GM23338 (cell line): ENCODE results near the gene RNF4. TPM values are rescaled to one million over a fixed set of nuclear protein-coding genes. Genes with fewer than 3 reads are reported as not detected.

Experiments used
- ATAC-seq: fragments of 200-7000 bp; cut with Tn5 transposase; 3 replicates; pipeline ENCODE4 v1.9.1; 2020
- DNase-seq: peaks from one replicate; pipeline ENCODE4 v3.0.0-alpha.2; 2015; ENCODE audit warnings: low spot score
- H2AFZ ChIP-seq: fragments of 200-600 bp; sonication (generic); 2 replicates; pipeline ENCODE4 v1.8.0; 2016; ENCODE audit warnings: antibody characterized with exemption, mild to moderate bottlenecking, moderate library complexity
- H3F3A ChIP-seq: fragments of 200-600 bp; sonication (generic); replicated peaks from 2 replicates; pipeline ENCODE4 v1.8.0; 2017; ENCODE audit warnings: antibody characterized with exemption, mixed run types, low read depth
- H3K27ac ChIP-seq: fragments of 200-600 bp; sonication (generic); 2 replicates; pipeline ENCODE4 v1.6.1; 2016; ENCODE audit warnings: low read depth
- H3K27me3 ChIP-seq: fragments of 200-600 bp; sonication (generic); 2 replicates; pipeline ENCODE4 v1.8.0; 2016; ENCODE audit warnings: mild to moderate bottlenecking, mixed run types, moderate library complexity; ENCODE audit not compliant: insufficient read depth
- H3K36me3 ChIP-seq: fragments of 200-600 bp; sonication (generic); 2 replicates; pipeline ENCODE4 v1.8.0; 2016; ENCODE audit warnings: mild to moderate bottlenecking; ENCODE audit not compliant: insufficient read depth
- H3K4me1 ChIP-seq: fragments of 200-600 bp; sonication (generic); 2 replicates; pipeline ENCODE4 v1.8.0; 2016; ENCODE audit warnings: mild to moderate bottlenecking, moderate library complexity; ENCODE audit not compliant: insufficient read depth
- H3K4me2 ChIP-seq: fragments of 200-600 bp; sonication (generic); 2 replicates; pipeline ENCODE4 v1.7.1; 2017; ENCODE audit warnings: mixed run types
- H3K4me3 ChIP-seq: fragments of 200-600 bp; sonication (generic); 2 replicates; pipeline ENCODE4 v1.6.1; 2016; ENCODE audit warnings: mixed run types
- H3K79me2 ChIP-seq: fragments of 200-600 bp; sonication (generic); replicated peaks from 2 replicates; pipeline ENCODE4 v1.8.0; 2017; ENCODE audit warnings: mild to moderate bottlenecking; ENCODE audit not compliant: insufficient read depth
- H3K9me2 ChIP-seq: fragments of 200-600 bp; sonication (generic); 2 replicates; pipeline ENCODE4 v1.8.0; 2017; ENCODE audit not compliant: insufficient read depth
- H4K20me1 ChIP-seq: fragments of 200-600 bp; sonication (generic); replicated peaks from 2 replicates; pipeline ENCODE4 v1.8.0; 2017; ENCODE audit warnings: mild to moderate bottlenecking; ENCODE audit not compliant: insufficient read depth
- H3K27ac Mint-ChIP-seq: 2 replicates; pipeline ENCODE4 v1.8.0; 2020; ENCODE audit warnings: inconsistent platforms, mild to moderate bottlenecking, moderate library complexity, mixed read lengths
- H3K27me3 Mint-ChIP-seq: 3 replicates; pipeline ENCODE4 v1.8.0; 2022; ENCODE audit warnings: low read depth, mild to moderate bottlenecking, moderate library complexity, mixed read lengths, inconsistent platforms; ENCODE audit not compliant: insufficient read depth, poor library complexity
- H3K36me3 Mint-ChIP-seq: 3 replicates; pipeline ENCODE4 v1.8.0; 2021; ENCODE audit warnings: low read depth, mild to moderate bottlenecking, inconsistent platforms, moderate library complexity, mixed read lengths
- H3K4me1 Mint-ChIP-seq: 3 replicates; pipeline ENCODE4 v1.8.0; 2020; ENCODE audit warnings: mild to moderate bottlenecking, inconsistent platforms, mixed read lengths
- H3K4me3 Mint-ChIP-seq: 3 replicates; pipeline ENCODE4 v1.8.0; 2021; ENCODE audit warnings: moderate library complexity, mild to moderate bottlenecking, inconsistent platforms, mixed read lengths
- H3K9me3 Mint-ChIP-seq: 3 replicates; pipeline ENCODE4 v1.8.0; 2020; ENCODE audit warnings: moderate library complexity, mild to moderate bottlenecking, inconsistent platforms, mixed read lengths
- CREB1 ChIP-seq: fragments of 250-450 bp; sonication (Bioruptor Pico); IDR thresholded peaks from 2 replicates; pipeline ENCODE4 v1.5.0; 2020; ENCODE audit warnings: low read depth, mild to moderate bottlenecking, moderate library complexity
- CTCF ChIP-seq, 2 experiments: fragments of 200-600 bp in 1 of 2; sonication (generic) in 1 of 2; conservative IDR thresholded peaks; 2 replicates each; pipeline versions ENCODE4 v1.5.1 to v1.6.1; 2016 to 2017; ENCODE audit warnings: antibody characterized with exemption in 2 of 2, low read depth in 2 of 2, mild to moderate bottlenecking in 2 of 2, moderate library complexity in 1 of 2
- ETS1 ChIP-seq: IDR thresholded peaks from 2 replicates; pipeline ENCODE4 v1.6.1; 2016; ENCODE audit warnings: antibody characterized with exemption
- EZH2 ChIP-seq: fragments of 200-600 bp; sonication (generic); IDR thresholded peaks from one replicate; pipeline ENCODE4 v1.8.0; 2017; ENCODE audit warnings: antibody characterized with exemption, mild to moderate bottlenecking, low read depth; ENCODE audit not compliant: unreplicated experiment
- EZH2phosphoT487 ChIP-seq: fragments of 200-600 bp; sonication (generic); IDR thresholded peaks from one replicate; pipeline ENCODE4 v1.8.1; 2018; ENCODE audit warnings: antibody characterized with exemption; ENCODE audit not compliant: unreplicated experiment
- JUNB ChIP-seq: IDR thresholded peaks from one replicate; pipeline ENCODE4 v1.6.1; 2016; ENCODE audit warnings: antibody characterized with exemption; ENCODE audit not compliant: unreplicated experiment
- NANOG ChIP-seq: IDR thresholded peaks from 2 replicates; pipeline ENCODE4 v1.6.1; 2016; ENCODE audit warnings: antibody characterized with exemption, borderline replicate concordance
- POLR2AphosphoS5 ChIP-seq: IDR thresholded peaks from 2 replicates; pipeline ENCODE4 v1.6.1; 2016; ENCODE audit warnings: antibody characterized with exemption, low read depth
- STAT1 ChIP-seq: IDR thresholded peaks from one replicate; pipeline ENCODE4 v1.6.1; 2016; ENCODE audit warnings: antibody characterized with exemption; ENCODE audit not compliant: unreplicated experiment
- ZNF114 ChIP-seq: fragments of 250-450 bp; sonication (Bioruptor Pico); IDR thresholded peaks from 2 replicates; pipeline ENCODE4 v1.5.0; 2020; ENCODE audit warnings: mild to moderate bottlenecking, moderate library complexity
- ZNF331 ChIP-seq: fragments of 250-450 bp; sonication (Bioruptor Pico); IDR thresholded peaks from 2 replicates; pipeline ENCODE4 v1.5.0; 2020; ENCODE audit warnings: low read depth, mild to moderate bottlenecking, moderate library complexity
- ZNF462 ChIP-seq: fragments of 250-450 bp; sonication (Bioruptor Pico); IDR thresholded peaks from 2 replicates; pipeline ENCODE4 v1.5.0; 2020; ENCODE audit warnings: mild to moderate bottlenecking, moderate library complexity
- polyA plus RNA-seq: library from polyadenylated mRNA; unstranded; fragments of >200 nt; fragmentation: Nextera tagmentation; extraction: Ambion mirVana; gene quantifications from 2 replicates; pipeline ENCODE4 v1.2.1, GENCODE V29; 2016
- total RNA-seq: library from RNA; depleted of rRNA; stranded (reverse); fragments of >200 nt; shearing (Covaris generic); gene quantifications from 2 replicates; pipeline ENCODE4 v1.2.3, GENCODE V29; 2014
- TF ChIP-seq, protein P1 (sequence below): IDR thresholded peaks from one replicate; pipeline ENCODE4 v1.6.1; 2018; ENCODE audit warnings: antibody characterized with exemption; ENCODE audit not compliant: unreplicated experiment

RNF4 gene
- total and polyA plus RNA-seq, 2 experiments from 2014 or later = 47.7 to 77.2 TPM

GRCh38 chr4:2428496-2429213 is 40.3 kb upstream of the RNF4 start:
- Mint-ChIP-seq H3K9me3 (no peaks in the 10 kb centered on the region; the same call in 2 of the 3 replicates), H3K36me3 (no peaks in the 10 kb centered on the region; the same call in 2 of the 3 replicates), H3K27ac (no peak overlapping the region), H3K4me3 (no peak overlapping the region; the same call in 2 of the 3 replicates), H3K4me1 (peaks cover 7% of the 10 kb centered on the region; the same call in 1 of the 3 replicates), H3K27me3 (peaks cover 5% of the 10 kb centered on the region)
- Histone ChIP-seq H3F3A (no peaks in the 10 kb centered on the region), H4K20me1 (no peaks in the 10 kb centered on the region), H3K4me3 (no peak overlapping the region), H3K9me2 (no peaks in the 10 kb centered on the region), H3K27me3 (no peaks in the 10 kb centered on the region), H3K27ac (no peak overlapping the region), H3K79me2 (no peaks in the 10 kb centered on the region), H3K4me1 (peaks cover 3% of the 10 kb centered on the region; the same call in 1 of the 2 replicates), H3K36me3 (no peaks in the 10 kb centered on the region), H2AFZ (peak overlapping the region; percentile 52), H3K4me2 (no peak overlapping the region)
- TF ChIP-seq EZH2 = no peak
- TF ChIP-seq STAT1 = no peak
- no peak for TF ChIP-seq ETS1
- TF ChIP-seq ZNF331 (CRISPR knock-in tag) = no peak
- no peak for TF ChIP-seq EZH2phosphoT487
- TF ChIP-seq CTCF (conservative IDR thresholded peaks at IDR 0.05; ENCODE audit: low read depth in 2 of 2) = no peak
- TF ChIP-seq ZNF114 = no peak
- no peak for TF ChIP-seq POLR2AphosphoS5
- TF ChIP-seq ZNF462 = no peak
- TF ChIP-seq NANOG = no peak
- TF ChIP-seq, protein P1, sequence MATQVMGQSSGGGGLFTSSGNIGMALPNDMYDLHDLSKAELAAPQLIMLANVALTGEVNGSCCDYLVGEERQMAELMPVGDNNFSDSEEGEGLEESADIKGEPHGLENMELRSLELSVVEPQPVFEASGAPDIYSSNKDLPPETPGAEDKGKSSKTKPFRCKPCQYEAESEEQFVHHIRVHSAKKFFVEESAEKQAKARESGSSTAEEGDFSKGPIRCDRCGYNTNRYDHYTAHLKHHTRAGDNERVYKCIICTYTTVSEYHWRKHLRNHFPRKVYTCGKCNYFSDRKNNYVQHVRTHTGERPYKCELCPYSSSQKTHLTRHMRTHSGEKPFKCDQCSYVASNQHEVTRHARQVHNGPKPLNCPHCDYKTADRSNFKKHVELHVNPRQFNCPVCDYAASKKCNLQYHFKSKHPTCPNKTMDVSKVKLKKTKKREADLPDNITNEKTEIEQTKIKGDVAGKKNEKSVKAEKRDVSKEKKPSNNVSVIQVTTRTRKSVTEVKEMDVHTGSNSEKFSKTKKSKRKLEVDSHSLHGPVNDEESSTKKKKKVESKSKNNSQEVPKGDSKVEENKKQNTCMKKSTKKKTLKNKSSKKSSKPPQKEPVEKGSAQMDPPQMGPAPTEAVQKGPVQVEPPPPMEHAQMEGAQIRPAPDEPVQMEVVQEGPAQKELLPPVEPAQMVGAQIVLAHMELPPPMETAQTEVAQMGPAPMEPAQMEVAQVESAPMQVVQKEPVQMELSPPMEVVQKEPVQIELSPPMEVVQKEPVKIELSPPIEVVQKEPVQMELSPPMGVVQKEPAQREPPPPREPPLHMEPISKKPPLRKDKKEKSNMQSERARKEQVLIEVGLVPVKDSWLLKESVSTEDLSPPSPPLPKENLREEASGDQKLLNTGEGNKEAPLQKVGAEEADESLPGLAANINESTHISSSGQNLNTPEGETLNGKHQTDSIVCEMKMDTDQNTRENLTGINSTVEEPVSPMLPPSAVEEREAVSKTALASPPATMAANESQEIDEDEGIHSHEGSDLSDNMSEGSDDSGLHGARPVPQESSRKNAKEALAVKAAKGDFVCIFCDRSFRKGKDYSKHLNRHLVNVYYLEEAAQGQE = no peak
- TF ChIP-seq JUNB = no peak
- no peak for TF ChIP-seq CREB1 (CRISPR knock-in tag)
- no peak for ATAC-seq
- no peak for DNase-seq
